GM12865 (cell line): Measurements from ENCODE around the gene UROS.

Experiments
- DNase-seq: peaks from one replicate; pipeline ENCODE4 v3.0.0; 2010; ENCODE audit warnings: low read depth
- H3K4me3 ChIP-seq: 2 replicates; pipeline ENCODE4 v1.5.1; 2011; ENCODE audit warnings: mild to moderate bottlenecking, low read depth, low read length, control low read depth
- CTCF ChIP-seq: IDR thresholded peaks from 2 replicates; pipeline ENCODE4 v1.5.1; 2011; ENCODE audit warnings: low read length, control low read depth, low read depth, inconsistent platforms; ENCODE audit not compliant: insufficient read depth; ENCODE audit errors: missing control alignments

The UROS gene

GRCh38 chr10:125857185-125857760 lies 34.2 kb upstream of the UROS start:
- no peak overlapping the region for H3K4me3 ChIP-seq
- no peak for TF ChIP-seq CTCF
- DNase-seq = no peak

- no peak overlapping the region for H3K4me3 ChIP-seq
- DNase-seq = no peak
- no peak for TF ChIP-seq CTCF
These were observed 29.4 kb upstream of the UROS start for GRCh38 chr10:125852487-125852886.

GRCh38 chr10:125850766-125851731 lies 28.0 kb upstream of the UROS start:
- DNase-seq = no peak
- no peak for TF ChIP-seq CTCF
- H3K4me3 ChIP-seq = no peak overlapping the region

GRCh38 chr10:125849448-125849847 lies 26.4 kb upstream of the UROS start:
- TF ChIP-seq CTCF = no peak
- no peak for DNase-seq
- no peak overlapping the region for H3K4me3 ChIP-seq

- no peak for DNase-seq
- TF ChIP-seq CTCF = no peak
- H3K4me3 ChIP-seq = no peak overlapping the region
These were observed 25.8 kb upstream of the UROS start for GRCh38 chr10:125848857-125849256.

- no peak for DNase-seq
- TF ChIP-seq CTCF = no peak
- no peak overlapping the region for H3K4me3 ChIP-seq
These were observed 25.3 kb upstream of the UROS start for GRCh38 chr10:125848371-125848770.
